Stimulated activated CD8-positive, alpha-beta memory T cell treated with anti-CD3 and anti-CD28 coated beads, Interleukin-15, amount 100 ng/mL, for 1 hour (primary cell): ENCODE results near the gene RPS6KA1.
A peak's percentile ranks its signal among the peaks of the same experiment; 100 is the strongest.
"Not testable (repeated sequence)": the region's sequence is repeated elsewhere in the genome, so short reads cannot be mapped to it uniquely, and the experiment has no call there.

Source experiments
- DNase-seq: peaks from one replicate; pipeline ENCODE4 v3.0.0-alpha.2; 2020; ENCODE audit warnings: low read depth

The RPS6KA1 gene

DNA sequence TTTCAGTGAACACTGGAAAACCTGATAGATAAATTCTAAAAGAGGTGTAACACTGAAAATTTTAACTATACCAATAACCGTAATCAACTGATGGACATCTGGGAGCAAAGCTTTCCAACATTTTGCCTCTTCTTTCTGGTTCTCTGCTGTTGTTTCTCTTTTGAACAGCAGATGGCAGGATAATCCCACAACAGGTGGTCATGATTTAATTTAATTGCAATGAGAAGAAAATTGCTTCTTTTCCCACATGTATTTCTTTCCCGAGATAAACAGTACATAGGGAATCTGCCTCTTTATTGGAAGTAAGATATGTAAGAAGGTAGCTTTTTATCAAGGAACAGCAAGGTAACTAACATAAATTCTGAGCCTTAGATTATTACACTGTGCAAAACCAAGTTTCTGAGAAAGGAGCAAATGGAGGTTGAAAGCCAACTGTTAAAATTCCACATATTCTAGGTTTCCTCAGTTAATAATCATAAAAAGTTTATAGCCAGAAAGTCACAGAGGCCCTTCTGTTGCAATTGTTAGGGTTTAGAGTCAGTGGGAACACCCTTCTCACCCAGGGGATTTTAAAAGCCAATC, 72.9 kb downstream of the RPS6KA1 start:
- peak; percentile 13 for DNase-seq

DNA sequence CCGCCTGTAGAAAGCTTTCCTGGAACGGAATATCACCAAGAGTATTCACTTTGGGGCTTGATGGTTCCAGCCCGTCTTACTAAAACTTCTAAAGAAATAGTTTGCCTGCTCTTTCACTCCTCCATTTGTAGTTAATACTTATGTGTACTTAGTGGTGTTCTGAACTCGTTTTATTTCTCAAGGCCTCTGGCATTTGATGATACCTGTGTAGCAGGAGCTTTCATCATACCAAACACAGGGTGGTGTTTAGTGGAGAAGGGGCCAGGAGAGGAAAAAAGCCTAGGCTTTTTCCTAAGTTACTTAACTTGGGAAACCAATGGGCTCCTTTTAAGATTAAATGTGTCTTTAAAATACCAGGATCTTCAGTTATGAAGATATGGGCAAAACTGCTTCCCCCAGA, 74.3 kb downstream of the RPS6KA1 start:
- DNase-seq: no peak

DNA sequence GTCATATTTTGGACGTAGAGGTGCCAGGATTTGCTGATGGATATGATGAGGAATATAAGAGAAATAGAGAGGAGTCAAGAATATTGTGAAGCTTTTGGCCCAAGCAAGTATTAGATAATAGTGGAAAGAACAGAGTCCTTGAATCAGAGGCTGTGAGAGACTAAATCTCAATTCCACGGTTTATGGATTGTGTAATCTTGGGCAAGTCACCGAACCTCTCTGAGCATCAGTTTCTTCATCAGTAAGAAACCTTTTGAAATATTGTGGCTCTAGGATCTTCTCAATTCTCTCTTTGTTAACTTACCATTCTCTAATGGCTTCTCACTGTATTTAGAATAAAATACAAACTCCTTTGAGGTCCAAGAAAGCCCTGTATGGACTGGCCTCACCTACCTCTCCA, 77.6 kb downstream of the RPS6KA1 start:
- DNase-seq: no peak

DNA sequence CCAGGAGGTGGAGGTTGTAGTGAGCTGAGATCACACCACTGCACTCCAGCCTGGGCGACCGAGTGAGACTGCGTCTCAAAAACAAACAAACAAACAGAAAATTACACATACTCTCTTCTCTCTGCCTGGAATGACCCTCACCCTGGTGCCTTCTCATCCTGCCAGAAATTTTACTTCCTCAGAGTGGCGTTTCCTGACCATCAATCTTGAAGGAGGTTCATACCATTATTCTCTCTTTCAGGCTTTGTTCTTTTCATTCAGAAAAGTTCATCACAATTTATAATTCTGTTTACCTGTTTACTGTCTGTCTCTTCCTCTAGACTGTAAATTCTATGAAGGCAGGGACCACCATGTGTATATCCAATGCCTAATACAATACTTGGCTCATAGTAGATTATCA, 79.3 kb downstream of the RPS6KA1 start:
- no peak for DNase-seq

DNA sequence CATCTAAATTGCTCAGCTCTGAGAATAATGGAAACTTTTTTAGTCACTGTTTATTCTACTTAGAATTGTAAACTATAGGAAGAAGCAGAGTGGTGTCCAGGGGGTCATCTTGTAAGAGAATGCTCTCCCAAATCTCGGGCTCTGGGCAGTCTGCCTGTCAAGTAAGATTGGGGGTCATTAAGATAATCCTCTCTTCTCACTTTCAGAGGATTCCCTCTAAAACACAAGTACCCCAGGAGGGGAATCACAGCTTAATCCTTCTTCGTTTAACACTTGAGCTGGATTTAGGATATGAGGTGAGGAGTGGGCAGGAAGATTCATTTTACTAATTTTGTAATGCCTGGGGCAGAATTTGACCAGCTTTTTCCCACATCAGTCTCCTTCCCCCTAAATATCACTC, 81.2 kb downstream of the RPS6KA1 start:
- DNase-seq: no peak

DNA sequence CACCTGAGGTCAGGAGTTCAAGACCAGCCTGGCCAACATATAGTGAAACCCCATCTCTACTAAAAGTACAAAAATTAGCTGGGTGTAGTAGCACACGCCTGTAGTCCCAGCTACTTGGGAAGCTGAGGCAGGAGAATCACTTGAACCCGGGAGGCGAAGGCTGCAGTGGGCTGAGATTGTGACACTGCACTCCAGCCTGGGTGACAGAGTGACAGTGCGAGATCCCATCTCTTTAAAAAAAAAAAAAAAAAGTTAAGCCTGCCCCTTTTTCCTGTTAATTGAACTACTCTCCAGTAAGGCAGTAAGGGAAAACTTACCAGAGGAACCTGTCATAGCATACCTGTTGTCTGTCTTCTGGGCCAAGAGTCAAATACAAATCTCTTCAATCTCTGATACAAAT, 83.1 kb downstream of the RPS6KA1 start:
- DNase-seq: not testable (repeated sequence)

DNA sequence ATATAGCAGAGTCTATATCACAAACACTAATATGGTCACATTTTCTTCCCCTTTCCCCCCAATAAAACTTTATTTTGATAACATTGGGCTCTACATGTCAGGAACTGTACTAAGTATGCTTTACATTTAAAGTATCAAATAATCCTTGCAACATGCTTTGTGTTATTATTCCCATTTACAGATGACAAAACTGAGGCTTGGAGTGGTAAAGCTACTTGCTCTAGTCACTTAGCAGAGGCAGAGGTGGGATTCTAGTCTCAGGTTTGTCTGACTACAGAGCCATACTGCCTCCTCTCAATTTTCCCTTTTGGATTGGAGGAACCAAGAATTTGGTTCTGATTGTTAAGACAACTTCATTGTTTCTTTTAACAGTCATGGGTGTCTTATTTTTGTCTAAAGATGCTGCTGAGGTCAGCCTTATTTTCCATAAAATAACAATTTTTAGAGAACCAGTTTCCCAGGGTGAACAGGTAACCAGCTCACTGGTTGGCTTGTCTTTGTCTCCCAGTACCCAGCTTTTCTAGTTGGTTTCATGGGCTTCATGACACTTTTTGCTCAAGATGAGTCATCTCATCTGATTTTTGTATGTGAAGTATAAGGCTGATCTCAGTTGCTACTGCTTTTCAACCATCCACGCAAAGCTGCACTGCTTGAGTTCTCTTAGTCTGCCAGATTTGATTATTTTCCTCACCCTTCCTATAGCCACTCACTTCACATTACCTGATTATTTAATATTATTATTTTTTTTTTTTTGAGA, 85.3 kb downstream of the RPS6KA1 start:
- DNase-seq: no peak

DNA sequence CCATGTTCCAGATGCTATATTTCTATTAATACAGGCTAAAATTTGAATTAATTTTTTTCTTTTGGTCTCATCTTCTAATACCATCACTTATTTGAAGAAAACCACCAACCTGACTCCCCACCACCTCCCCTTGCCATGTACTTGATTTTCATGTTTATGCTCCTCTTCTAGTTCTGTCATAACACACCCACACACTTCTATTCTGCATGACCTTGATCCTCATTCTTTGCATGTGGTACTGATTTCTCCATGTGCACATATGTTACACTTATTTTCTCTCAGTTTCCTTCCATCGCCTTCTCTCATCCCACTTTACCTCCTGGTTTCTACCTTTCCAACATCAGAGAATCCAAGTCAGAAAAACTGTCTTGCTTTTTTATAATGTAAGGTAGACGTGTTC, 87.3 kb downstream of the RPS6KA1 start:
- DNase-seq: no peak

DNA sequence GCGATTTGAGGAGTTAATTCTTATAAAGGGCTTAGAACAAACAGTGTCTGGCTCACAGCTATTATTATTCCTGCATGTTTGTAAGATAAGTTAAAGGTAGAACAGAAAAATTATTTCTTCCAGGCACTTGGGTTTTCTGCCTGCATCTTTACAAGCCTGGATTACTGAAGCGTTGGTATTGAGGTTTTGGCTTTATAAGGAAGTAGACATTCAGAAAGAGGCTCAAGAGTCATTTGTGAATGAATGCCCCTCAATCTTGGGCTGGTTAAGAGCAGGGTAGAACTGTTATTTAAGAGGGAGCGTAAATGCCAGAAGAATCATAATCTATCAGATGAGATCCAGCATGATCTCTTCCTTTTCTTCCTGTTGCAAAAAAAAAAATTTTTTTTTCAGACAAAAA, 89.0 kb downstream of the RPS6KA1 start:
- DNase-seq: no peak
